AG20443 (cell line): ENCODE results near the gene DNER.
A peak's percentile ranks its signal among the peaks of the same experiment; 100 is the strongest.
"Not testable (repeated sequence)": the region's sequence is repeated elsewhere in the genome, so short reads cannot be mapped to it uniquely, and the experiment has no call there.

ENCODE experiments used
- DNase-seq: peaks from one replicate; pipeline ENCODE4 v3.0.0; 2012; ENCODE audit warnings: low spot score, mixed read lengths

DNER gene

DNA sequence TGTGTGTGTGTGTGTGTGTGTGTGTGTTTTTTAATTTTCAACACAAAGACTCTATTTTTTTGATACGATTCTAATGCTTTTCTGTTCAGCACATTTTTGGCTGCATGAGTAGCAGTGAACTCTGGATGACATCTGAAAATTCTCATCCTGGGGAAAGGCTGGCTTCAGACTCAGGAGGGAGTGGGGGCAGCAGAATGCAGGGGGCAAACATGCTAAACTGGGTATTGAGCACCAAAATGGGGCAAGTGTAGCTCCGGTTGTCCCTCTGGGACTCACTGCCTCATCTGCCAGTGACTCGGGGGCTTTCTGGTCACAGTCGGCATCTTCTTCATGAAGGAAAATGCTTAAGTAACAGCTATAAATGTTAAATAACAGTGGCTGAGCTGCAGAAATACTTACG, 326.5 kb downstream of the DNER start:
- DNase-seq: no peak

- DNase-seq: no peak
These were observed 334.2 kb downstream of the DNER start for GRCh38 chr2:229380101-229380625.

- DNase-seq: no peak
These were observed 336.0 kb downstream of the DNER start for GRCh38 chr2:229378386-229378785.

DNA sequence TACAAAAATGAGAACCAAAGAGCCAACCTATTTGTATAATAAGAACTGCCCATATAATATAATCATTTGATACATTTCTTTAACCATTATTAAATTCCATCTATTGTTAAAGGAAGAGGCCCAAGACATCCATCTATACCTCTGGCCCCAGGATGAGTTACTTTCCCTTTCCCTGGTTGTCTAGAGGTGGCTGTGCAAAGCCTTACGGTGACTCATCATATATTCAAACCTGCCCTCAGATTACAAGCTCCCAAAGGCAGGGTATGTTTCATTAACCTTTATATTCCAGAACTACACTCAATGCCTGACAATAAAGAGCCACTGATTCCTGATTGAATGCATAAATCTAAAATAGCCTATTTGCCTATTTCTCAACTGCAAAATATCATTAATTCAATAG, 337.5 kb downstream of the DNER start:
- no peak for DNase-seq

DNA sequence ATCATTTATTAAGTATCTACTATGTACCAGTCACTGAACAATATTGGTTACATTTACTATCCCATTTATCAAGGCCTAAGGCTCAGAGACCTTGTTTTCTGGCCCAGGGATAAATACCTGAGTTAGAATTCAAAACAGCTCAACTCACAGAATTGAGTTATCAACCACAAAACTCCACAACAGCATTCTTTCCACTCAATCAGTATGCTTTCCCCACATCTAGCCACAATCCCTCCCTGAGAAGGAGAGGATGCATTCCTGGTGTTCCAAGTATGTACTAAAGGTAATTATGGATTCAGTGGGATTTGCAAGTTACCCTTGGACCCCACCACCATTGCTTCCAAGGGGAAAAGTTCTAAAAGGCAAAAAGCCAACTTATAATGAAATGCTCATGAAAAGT, 339.1 kb downstream of the DNER start:
- DNase-seq: peak; percentile 25

DNA sequence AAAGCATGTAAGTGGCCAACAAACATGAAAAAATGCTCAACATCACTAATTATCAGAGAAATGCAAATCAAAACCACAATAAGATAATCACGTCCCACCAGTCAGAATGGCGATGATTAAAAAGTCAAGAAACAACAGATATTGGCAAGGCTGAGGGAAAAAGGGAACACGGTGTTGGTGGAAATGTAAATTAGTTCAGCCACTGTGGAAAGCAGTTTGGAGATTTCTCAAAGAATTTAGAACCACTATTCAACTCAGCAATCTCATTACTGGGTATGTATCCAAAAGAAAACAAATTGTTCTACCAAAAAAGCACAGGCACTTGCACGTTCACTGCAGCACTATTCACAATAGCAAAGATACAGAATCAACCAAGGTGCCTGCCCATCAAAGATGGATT, 341.0 kb downstream of the DNER start:
- DNase-seq: not testable (repeated sequence)

DNA sequence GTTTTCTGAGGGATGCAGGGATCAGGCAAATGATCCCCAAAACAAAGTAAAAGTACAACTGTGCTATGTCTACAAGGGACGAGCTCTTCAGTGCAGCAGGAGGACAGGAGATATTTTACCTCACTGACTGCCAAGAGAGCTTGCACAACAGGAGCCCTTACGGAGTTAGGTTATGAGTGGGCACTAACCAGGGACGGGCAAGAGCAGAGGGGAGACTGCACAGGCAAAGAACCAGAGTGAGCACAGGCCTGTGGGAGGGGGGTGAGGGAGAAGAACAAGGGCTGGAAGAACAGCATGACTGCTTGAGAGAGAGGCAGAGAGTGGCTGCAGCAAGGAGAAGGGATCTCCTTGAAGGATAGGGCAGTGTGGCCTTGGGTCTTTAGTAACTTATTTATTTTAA, 342.1 kb downstream of the DNER start:
- DNase-seq: no peak

GRCh38 chr2:229371086-229371485, 343.3 kb downstream of the DNER start:
- no peak for DNase-seq

GRCh38 chr2:229370509-229370908, 343.8 kb downstream of the DNER start:
- peak; percentile 51 for DNase-seq

- peak; percentile 37 for DNase-seq
These were observed 351.1 kb downstream of the DNER start for GRCh38 chr2:229363185-229363814.

DNA sequence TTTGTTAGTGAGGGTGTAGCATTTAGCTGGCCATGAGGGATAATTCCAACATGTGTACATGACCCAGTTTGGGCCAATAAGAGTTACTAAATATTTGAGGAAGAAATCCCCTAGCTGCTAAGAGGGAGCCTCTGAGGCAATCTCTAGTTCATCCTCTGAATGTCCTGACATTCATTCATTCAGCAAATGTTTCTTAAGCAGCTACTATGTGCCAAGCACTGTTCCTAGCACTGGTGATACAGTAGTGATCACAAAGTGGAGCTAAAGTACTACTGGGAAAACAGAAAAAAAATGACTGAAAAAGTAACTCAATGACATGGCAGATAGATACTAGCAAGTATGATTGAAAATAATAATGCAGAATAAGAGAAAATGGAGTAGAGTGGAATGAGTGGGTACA, 363.5 kb downstream of the DNER start:
- DNase-seq: no peak

DNA sequence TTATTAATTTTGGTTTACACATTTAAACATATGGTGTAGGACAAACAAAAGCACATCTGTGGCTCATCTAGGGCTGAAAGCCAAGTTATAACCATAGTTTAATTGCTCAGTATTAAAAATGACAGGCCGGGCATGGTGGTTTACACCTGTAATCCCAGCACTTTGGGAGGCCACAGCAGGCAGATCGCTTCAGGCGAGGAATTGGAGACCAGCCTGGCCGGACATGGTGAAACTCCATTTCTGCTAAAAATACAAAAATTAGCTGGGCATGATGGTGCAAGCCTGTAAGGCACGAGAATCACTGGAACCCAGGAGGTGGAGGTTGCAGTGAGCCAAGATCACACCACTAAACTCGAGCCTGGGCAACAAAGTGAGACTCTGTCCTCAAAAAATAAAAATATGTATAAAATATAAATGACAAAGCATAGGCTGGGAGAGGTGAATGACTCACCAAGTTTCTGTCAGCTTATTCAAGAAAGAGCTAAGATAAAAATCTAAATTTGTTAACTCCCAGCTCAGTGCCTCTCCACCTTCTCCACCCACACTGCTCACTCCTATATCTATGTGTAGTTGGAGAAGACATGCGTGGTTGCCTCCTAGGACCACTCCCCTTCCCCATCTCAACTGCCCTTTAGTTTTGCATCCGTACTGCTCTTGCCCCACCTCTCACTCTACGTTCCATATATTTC, 364.1 kb downstream of the DNER start:
- no peak for DNase-seq

GRCh38 chr2:229348128-229348527, 366.2 kb downstream of the DNER start:
- peak; percentile 43 for DNase-seq

- no peak for DNase-seq
These were observed 367.4 kb downstream of the DNER start for GRCh38 chr2:229346816-229347540.

- DNase-seq: no peak
These were observed 369.4 kb downstream of the DNER start for GRCh38 chr2:229344955-229345354.

GRCh38 chr2:229344151-229344551, 370.2 kb downstream of the DNER start:
- peak; percentile 71 for DNase-seq

- no peak for DNase-seq
These were observed 370.7 kb downstream of the DNER start for GRCh38 chr2:229343661-229344060.

- no peak for DNase-seq
These were observed 372.0 kb downstream of the DNER start for GRCh38 chr2:229342376-229342775.

GRCh38 chr2:229340086-229340760, 374.1 kb downstream of the DNER start:
- peak; percentile 76 for DNase-seq

- peak; percentile 79 for DNase-seq
These were observed 374.7 kb downstream of the DNER start for GRCh38 chr2:229339618-229340017.

DNA sequence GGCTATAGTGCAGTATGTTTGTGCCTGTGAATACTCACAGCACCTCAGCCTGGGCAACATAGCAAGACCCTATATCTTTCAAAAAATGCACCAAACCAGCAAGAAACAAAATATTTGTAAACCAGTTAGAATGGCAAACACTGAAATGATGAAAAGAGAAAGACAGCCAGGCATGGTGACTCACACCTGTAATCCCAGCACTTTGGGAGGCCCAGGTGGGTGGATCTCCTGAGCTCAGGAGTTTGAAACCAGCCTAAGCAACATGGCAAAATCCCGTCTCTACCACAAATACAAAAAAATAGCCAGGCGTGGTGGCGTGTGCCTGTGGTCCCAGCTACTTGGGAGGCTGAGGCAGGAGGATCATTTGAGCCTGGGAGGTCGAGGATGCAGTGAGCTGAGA, 375.2 kb downstream of the DNER start:
- DNase-seq: not testable (repeated sequence)

DNA sequence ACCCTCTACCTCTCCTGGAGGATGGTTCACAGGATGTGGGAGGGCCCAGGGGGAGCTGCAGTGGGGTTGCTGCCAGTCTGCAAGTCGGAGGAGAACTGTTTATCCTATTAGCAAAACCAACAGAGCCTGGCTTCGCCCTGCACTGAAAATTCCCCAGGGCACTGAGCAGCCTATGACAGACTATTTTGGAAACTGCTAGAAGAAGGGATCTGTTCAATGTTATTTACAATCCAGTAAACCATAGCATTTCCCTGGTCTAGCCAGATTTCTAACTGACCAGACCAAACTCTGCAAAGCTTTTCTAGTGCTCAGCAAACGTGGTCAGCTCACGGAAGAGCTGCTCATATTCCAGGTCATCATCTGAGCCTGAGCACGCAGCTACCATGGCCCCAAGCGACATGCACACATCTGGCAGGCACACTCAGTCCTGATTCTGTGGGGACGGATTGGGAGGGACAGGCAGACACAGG, 378.4 kb downstream of the DNER start:
- DNase-seq: no peak
